ENCODE results near the gene DEFB123. TPM values are rescaled to one million over a fixed set of nuclear protein-coding genes. Genes with fewer than 3 reads are reported as not detected.
"Not testable (repeated sequence)": the region's sequence is repeated elsewhere in the genome, so short reads cannot be mapped to it uniquely, and the experiment has no call there.

The DEFB123 gene
- not detected for total RNA-seq

GRCh38 chr20:31440012-31440659, at the start of gene DEFB123:
TSS of gene DEFB123 (plus strand) at chr20:31440632. CDS start at chr20:31440699, 67 bp downstream.
- no peak for DNase-seq (ENCODE audit: low read depth in 2 of 3, low spot score in 2 of 3)

GRCh38 chr20:31392836-31393235, 47.6 kb upstream of the DEFB123 start:
- DNase-seq (ENCODE audit: low read depth in 2 of 3, low spot score in 2 of 3), result no peak

GRCh38 chr20:31394900-31395299, 45.5 kb upstream of the DEFB123 start:
- DNase-seq (ENCODE audit: low read depth in 2 of 3, low spot score in 2 of 3), result no peak

GRCh38 chr20:31403886-31404285, 36.5 kb upstream of the DEFB123 start:
- no peak for DNase-seq (ENCODE audit: low read depth in 2 of 3, low spot score in 2 of 3)

GRCh38 chr20:31406115-31406514, 34.3 kb upstream of the DEFB123 start, which contains the start of gene DEFB121:
TSS of gene DEFB121 (minus strand) at chr20:31406215. CDS start at chr20:31406152, 63 bp downstream.
- no peak for DNase-seq (ENCODE audit: low read depth in 2 of 3, low spot score in 2 of 3)

- no peak for DNase-seq (ENCODE audit: low read depth in 2 of 3, low spot score in 2 of 3)
These were observed 30.4 kb upstream of the DEFB123 start for GRCh38 chr20:31410011-31410410.

GRCh38 chr20:31414381-31414780, 26.1 kb upstream of the DEFB123 start:
- DNase-seq (ENCODE audit: low read depth in 2 of 3, low spot score in 2 of 3), result no peak

- no peak for DNase-seq (ENCODE audit: low read depth in 2 of 3, low spot score in 2 of 3)
These were observed 24.8 kb upstream of the DEFB123 start for GRCh38 chr20:31415653-31416052.

GRCh38 chr20:31418307-31418706, 22.1 kb upstream of the DEFB123 start:
- DNase-seq (ENCODE audit: low read depth in 2 of 3, low spot score in 2 of 3), result no peak

GRCh38 chr20:31425797-31426196, 14.6 kb upstream of the DEFB123 start:
- no peak for DNase-seq (ENCODE audit: low read depth in 2 of 3, low spot score in 2 of 3)

GRCh38 chr20:31426891-31427551, 13.4 kb upstream of the DEFB123 start:
- not testable (repeated sequence) for DNase-seq (ENCODE audit: low read depth in 2 of 3, low spot score in 2 of 3)

- not testable (repeated sequence) for DNase-seq (ENCODE audit: low read depth in 2 of 3, low spot score in 2 of 3)
These were observed 12.9 kb upstream of the DEFB123 start for GRCh38 chr20:31427576-31427975.

GRCh38 chr20:31430568-31431115, 9.8 kb upstream of the DEFB123 start:
- DNase-seq (ENCODE audit: low read depth in 2 of 3, low spot score in 2 of 3), result no peak

GRCh38 chr20:31446084-31446819, 5.8 kb downstream of the DEFB123 start:
- DNase-seq (ENCODE audit: low read depth in 2 of 3, low spot score in 2 of 3), result no peak

GRCh38 chr20:31449511-31450414, 9.3 kb downstream of the DEFB123 start:
- no peak for DNase-seq (ENCODE audit: low read depth in 2 of 3, low spot score in 2 of 3)

- DNase-seq (ENCODE audit: low read depth in 2 of 3, low spot score in 2 of 3), result no peak
These were observed 12.1 kb downstream of the DEFB123 start for GRCh38 chr20:31452575-31452974.

- no peak for DNase-seq (ENCODE audit: low read depth in 2 of 3, low spot score in 2 of 3)
These were observed 13.9 kb downstream of the DEFB123 start for GRCh38 chr20:31454361-31454760.

GRCh38 chr20:31470946-31471345, 30.5 kb downstream of the DEFB123 start:
- not testable (repeated sequence) for DNase-seq (ENCODE audit: low read depth in 2 of 3, low spot score in 2 of 3)

GRCh38 chr20:31472395-31473330, 32.2 kb downstream of the DEFB123 start:
- no peak for DNase-seq (ENCODE audit: low read depth in 2 of 3, low spot score in 2 of 3)

Measured in hematopoietic multipotent progenitor cell (in vitro differentiated cells).